Measurements from ENCODE around the gene DPP6. TPM values are rescaled to one million over a fixed set of nuclear protein-coding genes. Genes with fewer than 3 reads are reported as not detected.

DPP6 gene
- total RNA-seq, 1 experiment from 2014 or later = not detected

DNA sequence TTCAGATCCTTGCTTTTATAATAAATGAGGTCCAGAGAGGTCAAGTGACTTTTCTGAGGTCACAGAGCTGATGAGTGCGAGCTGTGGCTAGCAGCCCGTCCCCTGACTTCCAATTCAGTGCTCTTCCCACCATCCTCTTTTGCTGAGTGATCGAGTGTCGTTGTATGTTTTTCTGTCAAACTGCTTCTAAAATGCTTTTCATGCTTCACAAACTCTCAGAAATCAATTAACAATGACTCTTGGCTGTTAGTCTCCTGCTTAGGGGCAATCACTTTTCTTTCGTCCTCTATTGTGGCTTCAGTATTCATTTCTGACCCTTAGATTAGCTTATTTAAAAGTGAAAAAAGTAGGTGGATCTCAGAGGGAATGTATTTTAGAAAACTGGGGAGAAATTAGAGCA is 423.7 kb downstream of the DPP6 start:
- Histone ChIP-seq H3K4me3 (no peak overlapping the region), H3K9me2 (ENCODE audit: insufficient read depth) (no peaks in the 10 kb centered on the region), H3K27me3 (ENCODE audit: insufficient read depth, low read depth) (peaks cover 12% of the 10 kb centered on the region; the same call in 1 of the 2 replicates), H3K79me2 (ENCODE audit: low read depth) (no peaks in the 10 kb centered on the region), H3K4me2 (no peak overlapping the region), H2AFZ (no peak overlapping the region), H4K20me1 (ENCODE audit: insufficient read depth) (no peaks in the 10 kb centered on the region), H3K36me3 (ENCODE audit: low read depth) (no peaks in the 10 kb centered on the region), H3K27ac (no peak overlapping the region), H3K9me3 (ENCODE audit: insufficient read depth, low read depth) (no peaks in the 10 kb centered on the region), H3K4me1 (replicated peaks; ENCODE audit: insufficient read depth) (no peaks in the 10 kb centered on the region), H3F3A (ENCODE audit: insufficient read depth, low read depth) (no peaks in the 10 kb centered on the region)
- BruUV-seq (replicated peaks) = no TSS peak
- intact Hi-C loops (cut with micrococcal nuclease; ENCODE audit: unreplicated experiment) = no loop called here
- TF ChIP-seq EZH2 (IDR thresholded peaks at IDR 0.05; ENCODE audit: low read depth) = no peak
- TF ChIP-seq, protein P1, sequence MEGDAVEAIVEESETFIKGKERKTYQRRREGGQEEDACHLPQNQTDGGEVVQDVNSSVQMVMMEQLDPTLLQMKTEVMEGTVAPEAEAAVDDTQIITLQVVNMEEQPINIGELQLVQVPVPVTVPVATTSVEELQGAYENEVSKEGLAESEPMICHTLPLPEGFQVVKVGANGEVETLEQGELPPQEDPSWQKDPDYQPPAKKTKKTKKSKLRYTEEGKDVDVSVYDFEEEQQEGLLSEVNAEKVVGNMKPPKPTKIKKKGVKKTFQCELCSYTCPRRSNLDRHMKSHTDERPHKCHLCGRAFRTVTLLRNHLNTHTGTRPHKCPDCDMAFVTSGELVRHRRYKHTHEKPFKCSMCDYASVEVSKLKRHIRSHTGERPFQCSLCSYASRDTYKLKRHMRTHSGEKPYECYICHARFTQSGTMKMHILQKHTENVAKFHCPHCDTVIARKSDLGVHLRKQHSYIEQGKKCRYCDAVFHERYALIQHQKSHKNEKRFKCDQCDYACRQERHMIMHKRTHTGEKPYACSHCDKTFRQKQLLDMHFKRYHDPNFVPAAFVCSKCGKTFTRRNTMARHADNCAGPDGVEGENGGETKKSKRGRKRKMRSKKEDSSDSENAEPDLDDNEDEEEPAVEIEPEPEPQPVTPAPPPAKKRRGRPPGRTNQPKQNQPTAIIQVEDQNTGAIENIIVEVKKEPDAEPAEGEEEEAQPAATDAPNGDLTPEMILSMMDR (conservative IDR thresholded peaks at IDR 0.05) = no peak
- DNase-seq = no peak
- CTCF ChIA-PET = no interaction called here
- POLR2A ChIA-PET (ENCODE audit: unreplicated experiment) = no interaction called here

DNA sequence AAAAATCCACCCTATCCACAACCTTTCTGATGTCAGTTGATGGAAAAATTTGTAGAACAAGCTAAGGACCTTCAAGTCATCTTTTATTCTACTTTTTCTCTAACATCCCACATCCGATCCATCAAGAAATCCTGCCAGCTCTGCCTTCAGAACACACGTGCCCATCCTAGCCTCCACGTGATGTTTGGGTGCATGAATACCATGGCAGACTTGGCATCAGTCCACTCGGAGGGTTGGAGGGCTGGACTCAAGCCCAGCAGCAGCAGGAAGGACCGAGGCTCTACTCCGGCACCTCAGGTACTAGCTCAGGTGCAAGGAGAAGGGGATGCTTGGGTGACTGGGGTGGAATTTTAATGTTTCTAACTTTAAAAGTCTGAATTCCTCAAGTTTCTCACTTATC is 428.6 kb downstream of the DPP6 start:
- CTCF ChIA-PET = no interaction called here
- H3K27me3 ChIP-seq (ENCODE audit: insufficient read depth, low read depth) = peaks cover 55% of the 10 kb centered on the region

DNA sequence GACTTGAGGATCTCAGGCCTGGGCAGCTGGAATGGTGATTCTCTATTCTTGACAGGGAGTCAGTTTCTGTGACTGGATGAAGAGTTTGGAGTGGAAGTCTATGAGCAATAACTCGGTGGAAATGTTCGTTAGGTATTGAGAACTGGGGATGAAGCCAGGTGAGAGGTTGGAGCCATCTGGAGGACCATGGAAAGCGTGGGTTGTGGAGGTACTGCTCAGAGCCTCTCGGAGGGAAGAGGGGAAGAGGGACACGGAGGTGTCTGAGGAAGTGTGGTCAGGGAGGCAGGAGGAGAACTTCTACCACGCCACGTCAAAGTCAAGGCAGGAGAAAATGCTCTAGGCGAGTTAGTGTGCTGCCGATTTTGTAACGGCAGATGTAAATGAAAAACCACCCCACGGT is 430.7 kb downstream of the DPP6 start:
- H3K79me2 ChIP-seq (ENCODE audit: low read depth) = no peaks in the 10 kb centered on the region
- H3K9me2 ChIP-seq (ENCODE audit: insufficient read depth) = no peaks in the 10 kb centered on the region
- no peaks in the 10 kb centered on the region for H3K9me3 ChIP-seq (ENCODE audit: insufficient read depth, low read depth)
- H3K36me3 ChIP-seq (ENCODE audit: low read depth) = no peaks in the 10 kb centered on the region
- no peaks in the 10 kb centered on the region for H3F3A ChIP-seq (ENCODE audit: insufficient read depth, low read depth)
- no peak overlapping the region for H2AFZ ChIP-seq
- TF ChIP-seq EZH2 (IDR thresholded peaks at IDR 0.05; ENCODE audit: low read depth) = no peak
- TF ChIP-seq, protein P1 (conservative IDR thresholded peaks at IDR 0.05) = no peak
- H3K27me3 ChIP-seq (ENCODE audit: insufficient read depth, low read depth) = peaks cover 69% of the 10 kb centered on the region
- no TSS peak for BruUV-seq (replicated peaks)
- H3K4me2 ChIP-seq = no peak overlapping the region
- H3K4me3 ChIP-seq = no peak overlapping the region
- POLR2A ChIA-PET (ENCODE audit: unreplicated experiment) = no interaction called here
- H3K4me1 ChIP-seq (replicated peaks; ENCODE audit: insufficient read depth) = no peaks in the 10 kb centered on the region
- H4K20me1 ChIP-seq (ENCODE audit: insufficient read depth) = no peaks in the 10 kb centered on the region
- no peak for DNase-seq
- no peak overlapping the region for H3K27ac ChIP-seq
- CTCF ChIA-PET = no interaction called here
- intact Hi-C loops (cut with micrococcal nuclease; ENCODE audit: unreplicated experiment) = no loop called here

More for the DNA sequence above, 428.6 kb downstream of the DPP6 start:
- BruUV-seq (replicated peaks) = no TSS peak
- no peaks in the 10 kb centered on the region for H3K9me3 ChIP-seq (ENCODE audit: insufficient read depth, low read depth)
- no peak for DNase-seq
- intact Hi-C loops (cut with micrococcal nuclease; ENCODE audit: unreplicated experiment) = no loop called here
- POLR2A ChIA-PET (ENCODE audit: unreplicated experiment) = no interaction called here
- no peaks in the 10 kb centered on the region for H3K36me3 ChIP-seq (ENCODE audit: low read depth)
- H3K4me3 ChIP-seq = no peak overlapping the region
- H3K4me2 ChIP-seq = no peak overlapping the region
- no peak overlapping the region for H3K27ac ChIP-seq
- no peaks in the 10 kb centered on the region for H3K4me1 ChIP-seq (replicated peaks; ENCODE audit: insufficient read depth)
- no peaks in the 10 kb centered on the region for H4K20me1 ChIP-seq (ENCODE audit: insufficient read depth)
- no peaks in the 10 kb centered on the region for H3F3A ChIP-seq (ENCODE audit: insufficient read depth, low read depth)
- H3K9me2 ChIP-seq (ENCODE audit: insufficient read depth) = no peaks in the 10 kb centered on the region
- H3K79me2 ChIP-seq (ENCODE audit: low read depth) = no peaks in the 10 kb centered on the region
- TF ChIP-seq EZH2 (IDR thresholded peaks at IDR 0.05; ENCODE audit: low read depth) = no peak
- TF ChIP-seq, protein P1 (conservative IDR thresholded peaks at IDR 0.05) = no peak
- H2AFZ ChIP-seq = no peak overlapping the region
